Stimulated activated CD8-positive, alpha-beta memory T cell treated with anti-CD3 and anti-CD28 coated beads, Interleukin-2, amount 100 ng/mL, for 1 hour (primary cell): ENCODE results near the gene SMG6.

Experiments used
- DNase-seq, 2 donors: peaks; one replicate each; pipeline ENCODE4 v3.0.0-alpha.2; 2020; ENCODE audit warnings: low read depth in 2 of 2

The SMG6 gene

DNA sequence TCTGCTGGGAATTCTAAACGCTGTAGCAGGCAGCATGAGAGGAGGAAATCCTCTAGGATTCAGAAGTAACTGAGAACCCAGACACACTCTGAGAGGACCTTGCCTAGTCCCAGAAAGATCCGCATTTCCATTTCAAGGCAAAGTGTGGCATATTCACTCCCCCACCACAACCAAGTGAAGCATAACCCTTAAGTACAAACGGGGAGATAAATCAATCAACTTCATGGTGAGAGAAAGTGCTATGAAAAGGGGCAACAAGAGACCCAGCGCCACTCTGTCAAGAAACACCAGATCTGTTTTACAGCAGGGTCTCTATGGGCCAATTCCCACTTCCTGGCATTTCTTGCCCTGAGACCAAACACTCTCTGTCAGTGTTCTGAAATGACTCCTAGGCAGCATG is 68.3 kb downstream of the SMG6 start:
- no peak for DNase-seq

DNA sequence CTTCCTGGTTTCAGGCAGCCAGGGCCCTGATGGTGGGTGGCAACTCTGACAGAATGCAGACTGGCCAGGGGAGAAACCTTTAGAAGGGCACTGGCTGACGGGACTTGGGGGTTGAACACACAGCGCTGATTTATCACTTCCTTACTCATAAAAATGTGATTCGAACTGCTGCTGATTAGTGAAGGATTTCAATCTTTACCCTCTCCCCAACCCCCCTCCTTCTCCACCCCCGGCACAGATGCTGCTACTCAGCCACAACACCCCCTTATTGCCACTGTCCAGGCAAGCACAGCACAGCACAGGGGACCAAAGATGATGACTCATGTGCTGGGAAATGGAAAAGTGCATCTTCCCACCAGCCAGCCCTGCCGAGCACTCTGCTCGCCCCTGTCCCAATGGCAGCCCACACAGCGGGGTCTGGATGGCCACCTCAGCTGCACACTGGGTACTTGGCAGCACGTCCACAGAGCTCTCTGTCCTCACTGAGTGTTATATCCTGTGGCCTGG is 70.1 kb downstream of the SMG6 start:
- DNase-seq = no peak

DNA sequence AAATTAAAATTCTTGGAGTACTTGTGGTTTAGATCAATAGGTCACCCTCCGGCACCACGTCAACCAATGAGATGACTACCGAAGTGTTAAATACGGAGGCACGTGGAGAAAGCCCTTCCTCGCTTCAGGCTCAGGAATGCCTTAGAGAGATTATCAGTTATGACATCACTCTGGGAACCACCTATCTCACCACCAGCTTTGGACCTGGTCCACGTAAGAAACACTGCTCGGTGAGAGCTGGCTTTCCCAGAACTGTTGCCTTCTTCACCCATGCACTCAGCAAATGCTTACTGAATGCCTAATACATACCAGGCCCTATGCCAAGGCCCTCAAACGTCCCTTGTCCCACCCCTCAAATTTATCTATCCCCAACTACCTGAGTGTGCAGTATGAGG is 71.3 kb downstream of the SMG6 start:
- no peak for DNase-seq

DNA sequence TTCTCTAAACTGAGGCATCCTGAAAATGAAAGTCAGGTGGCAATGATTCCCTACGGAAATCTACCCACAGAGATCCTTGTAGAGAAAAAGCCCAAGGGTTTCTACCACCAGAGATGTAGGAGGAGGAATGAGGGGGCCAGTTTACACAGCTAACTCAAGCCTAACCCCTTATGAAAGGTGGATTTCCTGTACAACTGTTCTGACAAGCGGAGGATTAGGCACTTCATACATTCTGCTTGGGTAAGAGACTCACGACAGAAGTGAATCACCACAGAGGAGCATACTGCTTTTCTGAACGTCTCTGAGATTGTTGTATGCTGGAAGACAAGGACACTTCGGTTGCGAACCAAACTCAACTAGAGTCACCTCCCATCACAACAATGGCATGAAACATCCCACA is 72.7 kb downstream of the SMG6 start:
- no peak for DNase-seq

DNA sequence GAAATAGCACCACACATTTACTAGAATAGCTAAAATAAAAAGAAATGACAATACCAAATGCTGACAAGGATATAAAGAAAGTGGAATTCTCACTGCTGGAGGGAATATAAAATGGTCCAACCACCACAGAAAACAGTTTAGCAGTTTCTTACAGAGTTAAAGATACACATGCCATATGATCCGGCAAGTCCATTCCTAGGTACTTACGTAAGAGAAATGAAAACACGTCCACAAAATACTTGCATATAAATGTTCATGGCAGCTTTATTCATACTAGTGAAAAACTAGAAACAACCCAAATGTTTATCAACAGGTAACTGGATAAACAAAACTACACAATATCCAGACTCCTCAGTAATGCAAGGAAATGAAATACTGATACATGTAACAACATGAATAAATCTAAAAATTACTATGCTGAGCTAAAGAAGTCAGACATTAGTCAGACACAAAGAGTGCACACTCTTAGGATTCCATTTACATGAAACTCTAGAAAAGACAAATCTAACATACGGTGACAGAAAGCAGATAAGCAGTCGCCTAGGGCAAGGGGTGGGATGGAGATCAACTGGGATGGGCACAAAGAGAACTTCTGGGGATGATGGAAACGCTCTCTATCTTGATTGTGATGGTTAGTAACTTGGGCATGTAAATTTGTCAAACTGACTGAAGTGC is 76.4 kb downstream of the SMG6 start:
- no peak for DNase-seq

DNA sequence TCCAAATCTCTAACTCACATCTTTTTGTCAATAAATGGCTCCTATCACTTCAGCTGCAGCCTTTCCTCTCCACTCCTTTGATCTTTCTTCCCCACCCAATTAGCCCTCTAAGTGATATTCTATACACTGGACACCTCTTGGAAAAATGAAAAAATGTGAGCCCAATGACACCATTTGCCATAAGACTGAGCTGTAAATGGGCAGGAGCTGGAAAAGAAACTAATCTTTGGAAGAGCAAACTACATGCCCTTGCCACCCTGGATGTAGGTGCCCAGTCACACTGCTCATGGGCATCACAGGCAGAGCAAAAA is 80.0 kb downstream of the SMG6 start:
- no peak for DNase-seq

DNA sequence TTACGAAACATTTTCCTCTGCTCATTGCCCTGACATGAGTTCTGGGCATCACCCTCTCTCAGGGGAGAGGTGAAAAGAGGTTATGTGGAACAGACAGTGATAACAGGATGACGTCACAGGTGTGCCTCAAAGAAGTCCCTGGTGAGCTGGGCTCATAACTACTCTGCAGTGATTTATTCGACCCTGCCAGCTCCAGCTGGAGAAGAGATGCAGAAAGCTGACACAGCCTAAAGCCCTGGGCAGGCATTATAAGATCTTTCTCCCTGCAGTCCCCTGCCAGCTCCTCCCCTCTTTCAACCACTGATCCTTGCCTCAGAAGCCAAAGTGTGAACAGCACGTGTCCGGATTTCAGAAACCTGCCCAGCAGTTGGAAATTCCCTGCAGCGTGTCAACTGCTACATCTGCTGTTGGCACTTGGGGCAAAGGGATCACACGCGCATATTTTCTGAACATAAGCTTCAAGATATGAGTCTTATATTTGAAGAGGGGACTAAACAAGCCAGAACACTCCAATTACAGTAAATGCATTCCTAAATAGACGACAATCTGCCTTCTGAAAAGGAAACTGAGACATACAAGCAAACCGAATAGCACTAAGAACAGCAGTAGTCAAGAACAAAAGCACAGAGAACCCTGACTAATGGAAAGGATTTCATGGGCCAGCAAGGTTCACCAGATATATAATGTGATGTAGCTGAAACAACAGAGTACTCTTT is 80.5 kb downstream of the SMG6 start:
- DNase-seq = peak; percentile 21 to 43

DNA sequence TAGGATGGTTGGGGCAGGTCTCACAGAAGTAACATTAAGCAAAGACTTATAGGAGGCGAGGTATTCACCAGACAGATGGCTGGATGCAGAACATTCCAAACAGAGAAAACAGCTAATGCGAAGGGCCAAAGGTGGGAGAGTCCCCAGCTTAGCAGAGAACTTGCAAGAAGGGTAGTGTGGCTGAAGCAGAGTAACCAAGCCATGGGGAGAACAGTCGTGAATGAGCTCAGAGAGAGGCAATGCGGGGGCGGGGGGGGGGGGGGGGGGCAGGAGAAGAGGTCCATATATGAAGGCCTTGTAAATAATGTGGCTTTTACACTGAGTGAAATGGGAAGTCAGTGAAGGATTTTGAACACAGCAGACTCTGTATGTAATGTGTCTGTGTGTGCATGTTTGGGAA is 81.3 kb downstream of the SMG6 start:
- no peak for DNase-seq

DNA sequence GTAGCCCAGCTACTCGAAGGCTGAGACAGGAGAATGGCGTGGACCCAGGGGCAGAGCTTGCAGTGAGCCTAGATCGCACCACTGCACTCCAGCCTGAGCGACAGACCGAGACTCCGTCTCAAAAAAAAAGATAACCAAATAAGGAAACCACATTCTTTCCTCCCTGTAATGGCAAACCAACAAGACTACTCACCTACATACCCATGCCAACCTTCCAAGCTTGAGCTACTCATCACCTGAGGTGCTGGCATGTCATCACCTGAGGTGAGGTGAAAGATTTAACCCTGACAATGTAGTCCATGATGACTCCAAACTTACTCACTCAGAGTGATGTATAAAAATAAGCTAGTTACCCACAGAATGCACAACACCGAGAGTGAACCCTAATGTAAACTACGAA is 85.2 kb downstream of the SMG6 start:
- DNase-seq = no peak

DNA sequence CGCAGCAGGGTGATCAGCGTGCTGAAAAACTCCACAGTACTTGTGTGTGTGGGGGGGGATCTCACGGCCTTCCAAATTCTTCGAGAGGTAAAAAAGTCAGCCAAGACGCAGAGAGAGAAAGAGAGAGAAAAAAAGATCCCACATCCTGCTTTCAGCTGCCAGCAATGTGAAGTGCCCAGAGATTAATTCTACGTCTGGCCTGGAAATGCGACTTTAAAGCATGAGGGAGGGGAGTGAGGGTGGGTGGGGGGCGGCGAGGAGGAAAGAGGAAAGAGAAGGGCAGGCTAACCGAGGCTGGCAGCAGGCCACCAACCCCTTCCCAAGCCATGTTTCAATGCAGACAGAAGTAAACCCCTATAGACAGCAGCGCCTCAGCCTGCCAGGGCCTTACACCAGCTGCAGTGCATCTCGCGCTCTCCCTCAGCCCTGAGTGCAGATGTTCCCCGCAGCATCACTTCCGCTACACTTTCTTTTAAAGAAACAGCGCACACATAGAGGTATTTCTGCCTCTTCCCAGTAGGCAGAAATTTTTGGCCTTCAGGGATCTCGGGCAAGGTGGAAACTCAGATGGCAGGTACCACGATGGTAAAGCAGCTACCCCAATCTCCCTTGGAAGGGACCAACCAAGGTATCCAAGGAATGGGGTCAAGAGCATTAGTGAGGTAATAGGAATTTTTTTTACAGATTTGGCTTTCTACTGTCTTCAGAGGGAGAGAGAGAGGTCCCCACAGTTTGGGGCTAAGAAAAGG is 87.8 kb downstream of the SMG6 start:
- peak; percentile 31 to 51 for DNase-seq

DNA sequence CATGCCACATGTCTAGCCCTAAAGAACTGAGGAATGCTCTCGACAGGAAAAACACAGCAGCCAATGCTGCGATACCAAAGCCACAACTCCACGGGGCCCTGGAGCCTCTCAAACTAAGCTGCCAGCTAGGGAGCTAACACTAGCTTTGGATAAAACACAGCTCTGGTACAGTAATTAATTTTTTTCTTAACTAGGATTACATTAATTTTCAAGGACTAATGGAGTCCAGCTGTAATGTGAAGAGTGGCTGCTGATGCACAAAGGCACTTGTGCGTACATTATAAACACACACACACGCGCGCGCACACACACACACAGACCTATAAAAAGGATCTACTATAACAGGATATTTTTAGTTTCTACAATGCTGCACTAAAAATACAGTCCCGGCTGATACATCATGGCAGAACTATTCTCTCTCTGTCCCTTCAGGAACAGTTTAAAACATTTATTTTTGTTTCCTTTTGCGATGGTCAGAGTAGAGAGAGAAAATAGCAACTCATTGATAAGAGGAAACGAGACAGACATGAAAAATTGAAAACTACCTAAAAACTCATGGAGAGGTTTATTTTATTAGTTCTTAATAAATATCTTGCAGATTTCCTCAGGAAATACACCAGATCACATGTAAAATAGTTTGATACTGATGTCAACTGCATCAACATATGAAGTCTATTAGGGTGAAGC is 88.5 kb downstream of the SMG6 start:
- DNase-seq = no peak

DNA sequence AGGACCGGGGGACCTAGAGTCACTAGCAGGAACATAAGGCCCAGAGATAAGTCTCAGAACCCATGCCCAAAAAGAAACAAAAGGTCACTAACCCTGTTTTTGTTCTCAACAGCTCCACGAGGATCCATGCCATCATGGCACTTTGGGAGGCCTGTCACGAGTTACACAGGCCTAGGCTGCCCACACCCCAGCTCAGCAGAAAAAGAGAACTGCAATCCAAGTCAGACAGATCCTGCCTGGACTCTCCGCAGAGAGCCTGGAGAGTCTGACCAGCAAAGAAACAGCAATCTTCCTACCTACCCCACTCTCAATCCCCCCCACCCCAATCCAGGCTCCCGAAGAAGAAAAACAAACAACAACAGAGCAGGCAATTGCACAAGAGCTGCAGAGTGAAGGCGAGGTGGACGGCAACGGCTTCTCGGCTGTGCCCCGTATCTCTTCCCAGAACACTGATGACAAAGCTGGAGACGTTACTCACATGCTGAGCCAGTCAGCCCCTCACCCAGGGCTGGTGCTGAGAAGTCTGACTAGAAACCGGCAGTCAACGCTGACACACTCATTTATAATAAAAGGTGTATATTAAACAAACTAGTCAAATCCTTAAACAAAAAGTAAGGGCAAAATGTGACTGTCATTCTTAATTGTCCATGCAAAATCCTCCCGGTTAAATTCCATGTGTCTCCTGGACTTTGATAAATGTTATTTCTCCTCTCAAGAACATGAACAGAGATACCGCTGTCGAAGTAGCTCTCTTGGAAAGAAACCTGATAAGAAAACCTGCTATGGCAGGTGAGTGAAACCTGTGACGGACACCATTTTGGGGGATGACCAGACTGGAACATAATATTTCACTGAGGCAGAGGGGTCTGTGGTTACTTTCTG is 89.3 kb downstream of the SMG6 start:
- no peak for DNase-seq

DNA sequence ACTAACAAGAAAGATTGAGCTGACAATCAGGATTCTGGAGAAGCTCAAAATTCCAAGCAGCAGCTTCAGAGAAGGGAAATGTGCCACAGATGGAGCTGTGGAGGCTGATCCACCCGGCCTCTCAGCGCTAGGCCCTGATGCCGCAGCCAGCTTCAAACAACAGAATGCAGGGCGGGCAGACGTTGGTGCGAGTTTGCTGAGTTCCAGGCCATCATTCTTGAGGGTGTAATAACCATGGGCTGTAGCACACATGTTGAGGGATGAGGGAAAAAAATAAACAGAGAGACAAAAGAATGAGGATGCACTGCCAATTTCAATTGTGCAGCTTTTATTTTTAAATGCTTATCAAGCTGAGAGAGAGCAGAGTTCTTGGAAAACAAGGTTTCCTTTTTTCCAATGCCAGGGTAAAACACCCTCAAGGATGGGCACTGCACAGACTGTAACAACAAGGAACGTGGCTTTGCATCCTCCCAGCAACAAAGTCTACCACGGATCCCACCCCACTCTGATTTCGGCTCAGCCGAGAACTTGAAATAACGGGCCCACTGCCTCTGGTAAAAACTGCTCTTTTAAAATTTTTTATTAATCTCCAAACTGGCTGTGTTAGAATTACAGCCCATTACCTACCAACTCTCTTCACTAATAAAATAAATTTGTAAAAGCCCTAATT is 90.2 kb downstream of the SMG6 start:
- no peak for DNase-seq

DNA sequence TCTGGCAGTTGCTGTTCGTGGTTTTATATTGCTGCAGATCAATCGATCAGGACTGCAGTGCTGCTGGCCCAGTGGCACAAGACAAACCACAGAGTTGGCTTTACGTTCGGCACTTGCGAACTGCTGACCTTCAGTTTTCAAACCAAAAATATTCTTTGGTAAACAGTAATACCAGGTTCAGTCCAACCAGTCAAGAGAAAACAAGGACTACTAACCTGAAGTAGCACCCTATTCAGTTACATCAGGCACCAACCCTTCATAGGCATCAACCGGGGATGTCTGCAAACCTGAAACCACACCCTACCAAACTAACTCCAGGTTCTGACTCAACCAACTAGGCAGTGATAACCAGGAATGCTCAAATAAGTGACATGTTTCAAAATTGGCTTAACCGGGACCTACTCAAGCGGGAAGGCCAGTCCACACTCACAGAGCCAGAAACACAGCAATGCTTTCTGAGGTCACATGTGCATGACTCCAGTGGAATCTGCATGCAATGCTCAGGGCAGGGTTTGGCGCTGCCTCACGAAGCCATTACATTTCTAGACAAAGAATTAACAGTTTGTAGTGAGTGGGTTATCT is 91.1 kb downstream of the SMG6 start:
- no peak for DNase-seq

DNA sequence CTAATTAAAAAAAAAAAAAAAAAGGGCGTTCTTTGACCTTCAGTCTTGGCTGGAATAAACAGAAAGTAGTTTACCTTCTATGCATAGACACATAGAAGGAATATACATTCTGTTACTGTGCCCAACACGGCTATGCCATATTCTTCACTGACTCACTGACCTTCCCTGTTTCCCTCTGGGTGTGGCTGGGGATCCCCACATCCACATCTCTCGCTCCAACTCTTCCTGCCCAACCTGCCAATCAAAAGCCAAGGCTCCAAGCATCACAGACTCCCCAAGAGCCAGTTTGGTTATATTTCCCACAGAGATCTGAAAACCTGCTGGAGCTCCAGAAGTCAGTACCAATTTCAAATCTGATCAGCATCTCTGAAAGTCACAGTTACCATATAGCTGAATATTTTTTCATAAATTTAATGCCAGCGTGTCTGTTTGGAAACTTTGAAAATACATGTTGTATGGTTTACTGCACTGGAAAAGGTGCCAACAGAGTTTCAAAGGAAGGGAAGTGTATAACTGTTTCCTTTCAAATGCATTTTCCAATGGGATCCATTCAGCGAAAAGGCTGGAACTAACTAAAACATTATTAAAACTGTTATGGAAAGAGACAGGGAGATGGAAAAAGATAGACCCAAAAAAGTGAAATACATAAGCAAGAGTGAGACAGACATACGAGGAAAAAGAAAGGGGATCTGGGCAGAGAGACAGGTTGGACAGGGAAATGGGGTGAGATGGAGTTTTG is 91.8 kb downstream of the SMG6 start:
- no peak for DNase-seq

DNA sequence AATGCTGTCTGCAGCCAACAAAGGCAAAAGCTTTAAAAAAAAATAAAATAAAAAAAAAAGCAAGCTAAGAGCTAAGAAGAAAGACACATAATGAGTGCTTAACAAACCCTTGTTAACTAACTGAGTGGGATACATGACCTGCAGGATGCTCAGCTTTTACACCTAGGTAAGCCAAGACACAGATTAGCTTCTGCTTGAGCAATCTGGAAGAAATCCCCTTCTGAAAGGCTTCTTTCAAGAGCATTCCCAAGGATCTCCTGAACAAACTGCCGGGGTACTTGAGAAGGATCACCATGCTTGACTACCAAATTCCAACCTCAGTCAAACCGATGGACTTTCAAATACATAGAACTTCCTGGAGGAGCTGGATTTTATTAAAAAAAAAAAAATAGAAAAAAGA is 92.9 kb downstream of the SMG6 start:
- DNase-seq = no peak

DNA sequence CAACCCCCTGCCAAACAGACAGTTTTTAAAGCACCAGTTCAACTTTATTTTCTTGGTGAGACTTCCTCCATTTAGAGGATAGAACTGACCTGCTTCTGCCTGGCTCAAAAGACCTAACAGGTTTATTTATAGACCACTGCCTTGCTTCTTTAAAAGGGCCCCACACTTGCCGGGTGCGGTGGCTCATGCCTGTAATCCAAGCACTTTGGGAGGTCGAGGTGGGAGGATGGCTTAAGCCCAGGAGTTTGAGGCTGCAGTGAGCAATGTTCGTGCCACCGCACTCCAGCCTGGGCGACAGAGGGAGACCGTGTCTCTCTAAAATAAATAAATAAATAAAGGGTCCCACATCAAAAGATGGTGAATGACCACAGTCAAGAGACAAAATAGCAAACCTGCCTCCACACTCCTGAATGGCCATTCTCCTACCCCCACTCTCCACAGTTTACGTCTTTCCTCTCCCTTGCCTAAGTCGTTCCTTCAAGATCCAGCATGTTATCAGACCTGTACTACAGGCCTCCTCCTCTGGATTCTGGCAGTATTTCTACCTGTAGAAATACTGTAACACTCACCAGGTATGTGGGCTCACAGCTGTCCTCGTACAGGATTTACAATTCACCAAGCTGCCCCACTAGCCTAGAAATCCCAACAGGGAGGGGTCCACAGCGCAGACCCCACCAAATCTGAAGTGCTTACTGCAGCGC is 95.6 kb downstream of the SMG6 start:
- no peak for DNase-seq

DNA sequence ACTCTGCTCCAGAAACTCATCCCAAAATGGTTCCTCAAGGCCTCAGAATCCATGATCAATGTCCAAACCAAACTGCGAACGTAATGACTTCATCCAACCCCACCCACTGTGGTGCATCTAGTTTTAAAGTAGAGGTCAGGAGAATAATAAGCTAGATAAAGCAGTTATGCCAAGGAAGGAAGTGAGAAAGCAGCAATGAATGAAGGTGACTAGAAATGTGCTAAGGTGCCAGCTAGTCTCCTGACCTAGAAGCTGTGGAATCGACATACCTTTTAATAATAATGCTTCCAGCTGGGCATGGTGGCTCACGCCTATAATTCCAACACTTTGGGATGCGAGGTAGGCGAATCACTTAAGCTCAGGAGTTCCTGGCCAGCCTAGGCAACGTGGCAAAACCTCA is 99.2 kb downstream of the SMG6 start:
- no peak for DNase-seq

DNA sequence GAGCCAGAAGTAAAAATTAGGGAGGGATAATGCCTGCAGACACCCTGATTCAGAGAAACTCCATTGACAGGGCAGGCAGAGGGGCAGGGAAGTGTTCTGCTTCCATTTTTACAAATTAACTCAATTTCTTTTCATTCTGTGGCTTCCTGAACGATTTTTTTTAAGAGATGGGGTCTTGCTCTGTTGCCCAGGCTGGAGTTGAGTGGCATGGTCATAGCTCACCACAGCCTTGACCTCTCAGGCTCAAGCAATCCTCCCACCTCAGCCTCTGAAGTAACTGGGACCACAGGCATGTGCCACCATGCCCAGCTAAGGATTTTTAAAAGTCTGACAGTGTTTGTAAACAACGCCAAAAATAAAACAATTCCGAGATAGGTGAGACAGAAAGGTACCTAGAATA is 99.8 kb downstream of the SMG6 start:
- no peak for DNase-seq
